ENCODE measurements around the gene SUMO4.

Gene SUMO4

DNA sequence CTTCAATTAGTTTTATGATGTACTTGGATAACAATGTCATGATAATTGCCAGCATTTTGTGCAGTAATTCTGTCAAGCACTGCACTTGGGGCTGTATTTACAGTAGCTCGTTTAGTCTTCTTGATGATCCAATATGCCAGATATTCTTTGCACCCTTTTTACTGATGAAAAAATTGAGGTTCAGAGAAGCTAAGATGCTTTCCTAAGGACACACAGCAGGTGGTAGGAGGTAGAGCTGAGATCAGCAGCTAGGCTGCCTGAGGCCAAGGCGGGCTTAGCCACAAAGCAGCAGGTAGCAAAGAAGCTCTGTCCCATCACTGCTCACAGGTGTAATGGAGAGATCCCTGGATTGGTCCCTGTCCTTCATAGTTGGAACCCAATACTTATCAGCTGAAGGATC is 33.3 kb downstream of the SUMO4 start:
- POLR2A ChIA-PET = no interaction called here
- Histone ChIP-seq H3K4me3 (ENCODE audit: low read depth, low read length) (no peak overlapping the region), H3K36me3 (ENCODE audit: control insufficient read depth in 2 of 2, insufficient read depth in 1 of 2, low read length in 2 of 2) (no peaks in the 10 kb centered on the region), H3K4me1 (ENCODE audit: control insufficient read depth, insufficient read depth, low read length) (no peaks in the 10 kb centered on the region), H3K27ac (ENCODE audit: extremely low read depth, low read depth, low read length) (no peak overlapping the region), H3K9me3 (ENCODE audit: control insufficient read depth, insufficient read depth, low read depth, low read length) (no peaks in the 10 kb centered on the region)
- TF ChIP-seq ZNF768 (tag by site-specific recombination; IDR thresholded peaks at IDR 0.05) = 0 out of 2 replicates have a peak, but pooled peaks have one; percentile 47
- no peak for TF ChIP-seq ZNF658 (tag by site-specific recombination; IDR thresholded peaks at IDR 0.05)
- CTCF ChIA-PET = interaction anchor here (0.6 to 10.2 kb wide), 14 partner anchors 8 to 856 kb away, joined by 3 to 193 read pairs (median 4); no protein-coding TSS in a partner anchor

GRCh38 chr6:149433881-149434280 is 33.8 kb downstream of the SUMO4 start:
- H3K27ac ChIP-seq (ENCODE audit: extremely low read depth, low read depth, low read length) = no peak overlapping the region
- POLR2A ChIA-PET = no interaction called here
- no peak overlapping the region for H3K4me3 ChIP-seq (ENCODE audit: low read depth, low read length)
- H3K4me1 ChIP-seq (ENCODE audit: control insufficient read depth, insufficient read depth, low read length) = no peaks in the 10 kb centered on the region
- TF ChIP-seq ZNF121 (tag by site-specific recombination; IDR thresholded peaks at IDR 0.05) (no peak), ZNF837 (tag by site-specific recombination; IDR thresholded peaks at IDR 0.05) (no peak), AEBP2 (tag by site-specific recombination; IDR thresholded peaks at IDR 0.05; ENCODE audit: borderline replicate concordance) (no peak), ZNF776 (tag by site-specific recombination; IDR thresholded peaks at IDR 0.05; ENCODE audit: borderline replicate concordance) (no peak), ZNF768 (tag by site-specific recombination; IDR thresholded peaks at IDR 0.05) (no peak), ZBTB21 (tag by site-specific recombination; IDR thresholded peaks at IDR 0.05) (no peak), ZNF626 (tag by site-specific recombination; IDR thresholded peaks at IDR 0.05) (no peak), ZNF610 (tag by site-specific recombination; IDR thresholded peaks at IDR 0.05; ENCODE audit: borderline replicate concordance) (no peak), ZNF544 (tag by site-specific recombination; IDR thresholded peaks at IDR 0.05) (no peak), GFI1B (tag by site-specific recombination; IDR thresholded peaks at IDR 0.05) (no peak), IKZF3 (tag by site-specific recombination; IDR thresholded peaks at IDR 0.05) (no peak)
- no peaks in the 10 kb centered on the region for H3K9me3 ChIP-seq (ENCODE audit: control insufficient read depth, insufficient read depth, low read depth, low read length)
- CTCF ChIA-PET = interaction anchor here (0.6 to 10.2 kb wide), 12 partner anchors 7 to 856 kb away, joined by 3 to 193 read pairs (median 4); no protein-coding TSS in a partner anchor
- no peaks in the 10 kb centered on the region for H3K36me3 ChIP-seq (ENCODE audit: control insufficient read depth in 2 of 2, insufficient read depth in 1 of 2, low read length in 2 of 2)

GRCh38 chr6:149435919-149436586 is 36.0 kb downstream of the SUMO4 start:
- Histone ChIP-seq H3K36me3 (ENCODE audit: control insufficient read depth in 2 of 2, insufficient read depth in 1 of 2, low read length in 2 of 2) (no peaks in the 10 kb centered on the region), H3K4me3 (ENCODE audit: low read depth, low read length) (no peak overlapping the region), H3K9me3 (ENCODE audit: control insufficient read depth, insufficient read depth, low read depth, low read length) (no peaks in the 10 kb centered on the region), H3K4me1 (ENCODE audit: control insufficient read depth, insufficient read depth, low read length) (no peaks in the 10 kb centered on the region; the same call in 1 of the 2 replicates), H3K27ac (ENCODE audit: extremely low read depth, low read depth, low read length) (no peak overlapping the region)
- POLR2A ChIA-PET = no interaction called here
- TF ChIP-seq ZBTB20 (tag by site-specific recombination; IDR thresholded peaks at IDR 0.05) (no peak), KLF1 (tag by site-specific recombination; IDR thresholded peaks at IDR 0.05) (no peak), GLI2 (tag by site-specific recombination; IDR thresholded peaks at IDR 0.05; ENCODE audit: borderline replicate concordance, low read depth) (no peak), ZNF404 (tag by site-specific recombination; IDR thresholded peaks at IDR 0.05) (no peak), YY1 (tag by site-specific recombination; IDR thresholded peaks at IDR 0.05) (no peak), TCF7L2 (IDR thresholded peaks at IDR 0.05; ENCODE audit: borderline replicate concordance, low read depth, low read length) (no peak), ZNF184 (tag by site-specific recombination; IDR thresholded peaks at IDR 0.05) (no peak), ZNF677 (tag by site-specific recombination; IDR thresholded peaks at IDR 0.05) (no peak), HOXD13 (CRISPR knock-in tag; IDR thresholded peaks at IDR 0.05; ENCODE audit: borderline replicate concordance) (no peak), ZNF302 (tag by site-specific recombination; IDR thresholded peaks at IDR 0.05; ENCODE audit: low read depth) (no peak), ZNF37A (tag by site-specific recombination; IDR thresholded peaks at IDR 0.05) (no peak)
- TF ChIP-seq, protein P1, sequence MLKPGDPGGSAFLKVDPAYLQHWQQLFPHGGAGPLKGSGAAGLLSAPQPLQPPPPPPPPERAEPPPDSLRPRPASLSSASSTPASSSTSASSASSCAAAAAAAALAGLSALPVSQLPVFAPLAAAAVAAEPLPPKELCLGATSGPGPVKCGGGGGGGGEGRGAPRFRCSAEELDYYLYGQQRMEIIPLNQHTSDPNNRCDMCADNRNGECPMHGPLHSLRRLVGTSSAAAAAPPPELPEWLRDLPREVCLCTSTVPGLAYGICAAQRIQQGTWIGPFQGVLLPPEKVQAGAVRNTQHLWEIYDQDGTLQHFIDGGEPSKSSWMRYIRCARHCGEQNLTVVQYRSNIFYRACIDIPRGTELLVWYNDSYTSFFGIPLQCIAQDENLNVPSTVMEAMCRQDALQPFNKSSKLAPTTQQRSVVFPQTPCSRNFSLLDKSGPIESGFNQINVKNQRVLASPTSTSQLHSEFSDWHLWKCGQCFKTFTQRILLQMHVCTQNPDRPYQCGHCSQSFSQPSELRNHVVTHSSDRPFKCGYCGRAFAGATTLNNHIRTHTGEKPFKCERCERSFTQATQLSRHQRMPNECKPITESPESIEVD (tag by site-specific recombination; IDR thresholded peaks at IDR 0.05) = no peak
- CTCF ChIA-PET = interaction anchor here (0.7 to 1.5 kb wide), 2 partner anchors 407 to 893 kb away, joined by 3 to 4 read pairs; no protein-coding TSS in a partner anchor
